DMS 273 treated with DMSO at 0.1 percent for 48 hours (cell line): Measurements from ENCODE around the gene WASHC3.
A peak's percentile ranks its signal among the peaks of the same experiment; 100 is the strongest.
"Not testable (repeated sequence)": the region's sequence is repeated elsewhere in the genome, so short reads cannot be mapped to it uniquely, and the experiment has no call there.

Experiments used
- DNase-seq: peaks from one replicate; lab custom pipeline; 2025; lab: John Stamatoyannopoulos, UW

WASHC3 gene, protein sequence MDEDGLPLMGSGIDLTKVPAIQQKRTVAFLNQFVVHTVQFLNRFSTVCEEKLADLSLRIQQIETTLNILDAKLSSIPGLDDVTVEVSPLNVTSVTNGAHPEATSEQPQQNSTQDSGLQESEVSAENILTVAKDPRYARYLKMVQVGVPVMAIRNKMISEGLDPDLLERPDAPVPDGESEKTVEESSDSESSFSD

DNA sequence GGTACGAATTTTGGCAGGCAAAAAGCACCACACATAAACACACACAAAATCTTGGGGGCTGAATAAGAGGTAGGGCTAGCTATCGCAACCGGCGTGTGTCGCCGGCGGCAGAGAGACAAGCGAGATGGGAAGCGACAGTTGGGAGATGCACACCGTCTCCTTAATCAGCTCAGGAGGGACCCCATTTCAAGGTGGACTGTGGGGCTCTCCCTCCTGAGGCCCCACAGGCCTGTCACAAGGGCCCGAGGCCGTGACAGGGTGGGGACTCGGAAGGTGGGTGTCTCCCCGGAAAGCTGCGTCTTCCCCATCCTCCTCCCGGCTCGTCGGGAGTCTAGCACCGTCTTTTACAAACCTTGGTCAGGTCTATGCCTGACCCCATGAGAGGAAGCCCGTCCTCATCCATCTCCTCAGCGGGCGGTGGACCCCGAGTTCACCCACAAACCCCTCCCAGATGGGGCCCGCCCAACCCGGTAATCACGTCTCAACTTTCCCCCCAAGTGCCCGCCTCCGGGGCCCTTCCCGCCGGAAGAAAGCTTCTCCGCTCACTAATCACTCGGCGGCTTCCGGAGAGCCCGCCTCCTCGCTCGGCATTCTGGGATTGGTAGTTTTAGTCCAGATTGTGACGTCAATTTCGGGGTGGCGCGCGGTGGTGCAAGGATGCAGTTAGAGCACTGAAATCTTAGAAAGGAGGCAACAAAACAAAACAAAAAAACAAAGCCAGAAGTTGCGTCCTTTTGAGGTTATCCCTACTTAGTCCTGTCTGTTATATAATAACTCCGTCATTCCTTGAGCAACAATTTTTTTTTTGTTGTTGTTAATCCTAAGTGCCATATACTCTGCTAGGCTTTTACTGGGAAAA is at the start of gene WASHC3:
Gene WASHC3 (minus strand): TSS at position 432 of the 859 bp plus-strand sequence. CDS start 29 bp downstream, at position 403.
- peak; percentile 73 for DNase-seq

- DNase-seq: no peak
Observed at GRCh38 chr12:102110782-102111181, 49.0 kb upstream of the WASHC3 start.

- no peak for DNase-seq
Observed at GRCh38 chr12:102107970-102108369, 46.2 kb upstream of the WASHC3 start.

GRCh38 chr12:102106905-102107304 is 45.1 kb upstream of the WASHC3 start:
- DNase-seq: no peak

GRCh38 chr12:102096855-102097254 is 35.1 kb upstream of the WASHC3 start:
- no peak for DNase-seq

DNA sequence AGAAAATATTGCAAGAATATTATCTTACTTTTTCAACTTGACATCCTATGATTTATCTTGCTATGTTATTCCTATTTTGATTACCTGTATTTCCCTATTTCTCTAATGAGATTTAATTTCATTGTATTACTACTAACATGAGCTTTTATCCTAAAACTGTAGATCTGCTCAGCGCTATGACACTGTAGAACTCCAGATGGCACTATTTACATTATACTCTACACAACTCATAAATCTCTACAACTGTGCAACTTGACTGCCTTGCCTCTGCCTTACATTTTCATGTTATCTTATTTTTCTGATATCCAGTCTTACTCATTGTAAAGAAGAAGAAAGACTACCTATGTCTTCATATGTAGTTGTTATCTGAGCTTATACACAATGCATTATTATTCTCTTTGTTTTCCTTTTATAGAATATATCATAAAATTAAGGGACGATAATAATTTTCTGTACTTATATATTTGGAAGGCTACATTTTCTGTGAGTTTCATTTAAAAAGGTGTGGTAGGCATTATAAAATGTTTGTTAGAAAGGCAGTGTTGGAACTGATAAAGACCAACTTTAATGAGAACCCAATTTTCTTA is 34.0 kb upstream of the WASHC3 start:
- peak; percentile 3 for DNase-seq

GRCh38 chr12:102093319-102093718 is 31.5 kb upstream of the WASHC3 start:
- DNase-seq: no peak

- not testable (repeated sequence) for DNase-seq
Observed at GRCh38 chr12:102089228-102089835, 27.5 kb upstream of the WASHC3 start.

- DNase-seq: no peak
Observed at GRCh38 chr12:102080842-102081241, 19.1 kb upstream of the WASHC3 start.

- DNase-seq: not testable (repeated sequence)
Observed at GRCh38 chr12:102072092-102072491, 10.3 kb upstream of the WASHC3 start.

DNA sequence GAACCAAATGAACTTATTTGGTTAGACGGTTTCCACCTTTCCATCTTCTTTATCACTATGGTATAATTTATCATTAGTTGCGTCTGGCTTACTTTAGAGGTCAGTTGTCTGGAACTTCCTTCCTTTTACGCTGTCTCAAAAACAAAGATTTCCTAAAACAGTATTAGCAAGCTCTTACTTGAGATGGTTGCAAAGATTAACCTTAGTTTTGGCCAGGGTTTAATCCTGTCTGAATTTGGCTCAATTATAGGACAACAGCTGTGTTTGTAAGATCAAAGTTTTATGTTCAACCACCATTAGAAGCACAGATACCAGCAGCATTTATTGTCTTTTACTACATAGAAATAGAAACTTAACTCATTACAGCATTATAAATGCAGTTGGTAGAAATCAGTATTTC is 7.9 kb upstream of the WASHC3 start:
- DNase-seq: no peak

DNA sequence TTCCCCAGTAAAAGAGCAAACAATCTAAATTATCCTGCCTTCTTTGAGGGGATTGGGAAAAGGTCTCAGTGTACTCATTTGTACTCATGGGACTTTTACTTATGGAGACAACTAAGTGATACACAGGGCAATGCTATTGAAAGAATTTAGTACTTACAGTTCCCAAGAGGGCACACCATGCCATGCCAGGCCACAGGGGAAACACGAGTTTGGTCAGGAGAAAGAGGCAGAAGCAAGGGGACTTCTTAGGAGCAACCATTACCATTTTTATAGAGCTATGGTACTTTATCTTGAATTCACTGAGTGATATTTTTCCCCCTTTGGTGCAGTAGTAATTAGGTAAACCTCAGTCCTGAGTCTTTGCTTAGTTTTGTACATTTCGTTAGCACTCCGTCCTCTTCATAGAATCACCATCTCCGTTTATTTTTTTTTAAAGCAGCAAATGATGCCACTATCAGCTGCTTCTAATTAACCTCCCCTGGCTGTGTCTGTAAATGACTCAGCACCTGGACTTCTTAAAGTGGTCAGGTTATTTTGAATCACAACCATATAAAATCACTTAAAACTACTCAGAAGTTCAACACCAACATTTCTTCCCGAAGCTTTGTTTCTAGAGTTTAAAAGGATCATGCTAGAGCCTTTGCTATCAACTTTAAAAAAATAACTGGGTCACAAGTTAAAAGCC is 5.9 kb upstream of the WASHC3 start:
- DNase-seq: no peak

DNA sequence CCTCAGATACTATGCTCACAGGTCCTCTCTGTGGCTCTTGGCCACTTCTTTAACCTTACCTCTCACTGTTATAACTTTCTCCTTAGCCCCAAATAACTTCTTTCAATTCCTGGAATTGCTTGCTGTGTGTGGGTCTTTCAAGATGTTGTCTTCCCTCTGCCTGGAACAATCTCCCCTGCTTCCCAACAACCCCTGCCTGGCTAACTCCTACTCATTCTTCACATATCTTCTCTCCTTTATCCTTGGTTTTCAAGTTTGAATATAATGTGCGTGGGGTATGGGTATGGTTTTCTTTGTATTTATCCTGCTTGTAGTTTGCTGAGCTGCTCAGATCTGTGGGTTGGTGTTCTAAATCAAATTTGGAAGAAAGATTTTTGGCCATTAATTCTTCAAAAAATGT is 2.7 kb upstream of the WASHC3 start:
- DNase-seq: no peak

GRCh38 chr12:102063069-102063468 is 1.3 kb upstream of the WASHC3 start:
- DNase-seq: peak; percentile 8

GRCh38 chr12:102062419-102062806 is 622 bp upstream of the WASHC3 start:
- no peak for DNase-seq

- DNase-seq: no peak
Observed at GRCh38 chr12:102061096-102061559, 663 bp downstream of the WASHC3 start.

DNA sequence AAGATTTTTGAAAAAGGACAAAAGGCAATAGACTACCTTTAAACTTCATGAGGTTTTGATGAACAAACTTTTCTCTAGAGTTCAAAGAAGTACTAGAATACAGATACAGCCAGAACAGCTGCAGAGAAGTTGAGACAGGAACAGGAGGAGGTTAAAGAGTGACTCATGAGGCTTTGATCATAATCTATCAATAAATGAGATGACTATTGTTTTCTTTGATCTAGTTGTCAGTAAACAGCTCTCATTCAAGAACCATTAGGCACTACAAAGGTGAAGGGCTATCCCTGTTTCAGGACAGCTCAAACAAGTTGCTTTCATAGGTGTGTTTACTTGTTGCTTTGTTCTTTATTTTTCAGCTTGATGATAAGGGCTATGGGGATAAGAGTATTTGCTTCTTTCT is 2.4 kb downstream of the WASHC3 start:
- no peak for DNase-seq

- no peak for DNase-seq
Observed at GRCh38 chr12:102054345-102054744, 7.4 kb downstream of the WASHC3 start.

DNA sequence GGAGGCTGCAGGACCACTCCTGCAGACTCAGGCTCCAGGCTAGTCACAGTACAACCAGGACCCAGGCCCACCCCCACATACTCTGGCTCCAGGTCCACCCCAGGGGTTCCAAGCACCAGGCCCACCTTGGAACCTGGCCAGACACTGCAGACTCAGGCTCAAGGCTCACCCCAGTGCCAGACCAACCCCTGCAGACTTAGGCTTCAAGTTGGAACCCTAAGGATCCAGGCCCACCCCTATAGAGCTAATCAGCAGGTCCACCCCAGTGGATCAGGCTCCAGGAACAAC is 8.8 kb downstream of the WASHC3 start:
- no peak for DNase-seq

GRCh38 chr12:102052192-102053061 is 9.4 kb downstream of the WASHC3 start:
- no peak for DNase-seq

GRCh38 chr12:102051431-102051965 is 10.3 kb downstream of the WASHC3 start:
- no peak for DNase-seq
